BJ (cell line): Measurements from ENCODE around the gene CD99L2. TPM values are rescaled to one million over a fixed set of nuclear protein-coding genes. Genes with fewer than 3 reads are reported as not detected.
"Not testable (repeated sequence)": the region's sequence is repeated elsewhere in the genome, so short reads cannot be mapped to it uniquely, and the experiment has no call there.

Experiments used
- CTCF ChIA-PET: fragments of 350-600 bp; formaldehyde crosslinking; extraction: SDS; loops from one replicate; lab custom pipeline; 2021; ENCODE audit warnings: antibody characterized with exemption, inconsistent platforms; lab: Yijun Ruan, JAX
- POLR2A ChIA-PET: fragments of 300-600 bp; sonication (Branson Sonifier 250); formaldehyde crosslinking; extraction: SDS; loops from one replicate; lab custom pipeline; 2021; ENCODE audit warnings: antibody characterized with exemption; lab: Charles Lee
- DNase-seq: peaks from one replicate; pipeline ENCODE4 v3.0.0-alpha.2; 2011; ENCODE audit warnings: low read depth
- H3K27me3 ChIP-seq: 2 replicates; pipeline ENCODE4 v1.6.0; 2011; ENCODE audit warnings: low read length; ENCODE audit not compliant: control insufficient read depth, insufficient read depth
- H3K36me3 ChIP-seq: 2 replicates; pipeline ENCODE4 v1.5.1; 2011; ENCODE audit warnings: low read length; ENCODE audit not compliant: control insufficient read depth, insufficient read depth
- H3K4me3 ChIP-seq: 2 replicates; pipeline ENCODE4 v1.5.1; 2011; ENCODE audit warnings: low read depth, mild to moderate bottlenecking, control low read depth, low read length
- polyA plus RNA-seq: library from polyadenylated mRNA; depleted of rRNA; stranded (reverse); fragments of >200 nt; gene quantifications from 2 replicates; pipeline ENCODE4 v1.2.3, GENCODE V29; 2011
- TF ChIP-seq, protein P1 (sequence below): IDR thresholded peaks from 2 replicates; pipeline ENCODE4 v1.5.1; 2011; ENCODE audit warnings: low read depth, mild to moderate bottlenecking, control low read depth, inconsistent platforms, low read length, moderate library complexity; ENCODE audit not compliant: insufficient read depth

Gene CD99L2
- polyA plus RNA-seq, 1 experiment: 92.2 TPM

DNA sequence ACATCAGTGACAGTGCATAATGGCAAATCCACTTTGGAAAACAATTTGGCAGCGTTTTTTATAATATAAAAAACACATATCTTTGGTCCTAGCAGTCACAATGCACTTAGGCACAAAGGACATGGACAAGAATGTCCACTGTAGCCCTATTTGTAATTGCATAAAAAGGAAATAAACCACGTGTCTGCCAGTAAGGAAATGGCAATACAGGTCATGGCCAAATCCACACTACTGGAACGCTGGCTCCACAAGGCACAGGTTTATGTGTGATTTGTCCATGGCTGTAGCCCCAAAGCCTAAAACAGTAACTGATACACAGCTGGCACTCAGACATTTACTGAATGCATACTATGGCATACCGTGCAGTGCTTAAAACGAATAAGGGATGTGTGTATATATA lies 69.7 kb downstream of the CD99L2 start:
- TF ChIP-seq, protein P1, sequence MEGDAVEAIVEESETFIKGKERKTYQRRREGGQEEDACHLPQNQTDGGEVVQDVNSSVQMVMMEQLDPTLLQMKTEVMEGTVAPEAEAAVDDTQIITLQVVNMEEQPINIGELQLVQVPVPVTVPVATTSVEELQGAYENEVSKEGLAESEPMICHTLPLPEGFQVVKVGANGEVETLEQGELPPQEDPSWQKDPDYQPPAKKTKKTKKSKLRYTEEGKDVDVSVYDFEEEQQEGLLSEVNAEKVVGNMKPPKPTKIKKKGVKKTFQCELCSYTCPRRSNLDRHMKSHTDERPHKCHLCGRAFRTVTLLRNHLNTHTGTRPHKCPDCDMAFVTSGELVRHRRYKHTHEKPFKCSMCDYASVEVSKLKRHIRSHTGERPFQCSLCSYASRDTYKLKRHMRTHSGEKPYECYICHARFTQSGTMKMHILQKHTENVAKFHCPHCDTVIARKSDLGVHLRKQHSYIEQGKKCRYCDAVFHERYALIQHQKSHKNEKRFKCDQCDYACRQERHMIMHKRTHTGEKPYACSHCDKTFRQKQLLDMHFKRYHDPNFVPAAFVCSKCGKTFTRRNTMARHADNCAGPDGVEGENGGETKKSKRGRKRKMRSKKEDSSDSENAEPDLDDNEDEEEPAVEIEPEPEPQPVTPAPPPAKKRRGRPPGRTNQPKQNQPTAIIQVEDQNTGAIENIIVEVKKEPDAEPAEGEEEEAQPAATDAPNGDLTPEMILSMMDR: no peak
- POLR2A ChIA-PET: no interaction called here
- Histone ChIP-seq H3K4me3 (no peak overlapping the region), H3K27me3 (no peaks in the 10 kb centered on the region), H3K36me3 (no peaks in the 10 kb centered on the region)
- no peak for DNase-seq
- CTCF ChIA-PET: no interaction called here

DNA sequence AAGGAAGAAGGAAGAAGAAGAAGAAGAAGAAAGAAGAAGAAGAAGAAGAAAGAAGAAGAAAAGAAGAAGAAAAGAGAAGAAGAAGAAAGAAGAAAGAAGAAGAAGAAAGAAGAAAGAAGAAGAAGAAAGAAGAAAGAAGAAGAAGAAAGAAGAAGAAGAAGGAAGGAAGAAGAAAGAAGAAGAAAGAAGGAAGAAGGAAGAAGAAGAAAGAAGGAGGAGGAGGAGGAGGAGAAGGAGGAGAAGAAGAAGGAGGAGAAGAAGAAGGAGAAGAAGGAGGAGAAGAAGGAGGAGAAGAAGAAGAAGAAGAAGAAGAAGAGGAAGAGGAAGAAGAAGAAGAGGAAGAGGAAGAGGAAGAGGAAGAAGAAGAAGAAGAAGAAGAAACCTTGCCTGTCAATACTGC lies 74.1 kb downstream of the CD99L2 start:
- H3K27me3 ChIP-seq, DNase-seq, H3K4me3 ChIP-seq, CTCF ChIA-PET, H3K36me3 ChIP-seq, POLR2A ChIA-PET: not testable (repeated sequence)

- CTCF ChIA-PET, POLR2A ChIA-PET, DNase-seq, H3K4me3 ChIP-seq, H3K27me3 ChIP-seq, H3K36me3 ChIP-seq: not testable (repeated sequence)
Measured at GRCh38 chrX:150823826-150824225, 74.6 kb downstream of the CD99L2 start.

- H3K27me3 ChIP-seq: no peaks in the 10 kb centered on the region
- DNase-seq: no peak
- TF ChIP-seq, protein P1: no peak
- H3K36me3 ChIP-seq: no peaks in the 10 kb centered on the region
- ChIA-PET CTCF (no interaction called here), POLR2A (no interaction called here)
- H3K4me3 ChIP-seq: no peak overlapping the region
Measured at GRCh38 chrX:150821971-150822370, 76.5 kb downstream of the CD99L2 start.

- POLR2A ChIA-PET: no interaction called here
- Histone ChIP-seq H3K4me3 (no peak overlapping the region), H3K36me3 (no peaks in the 10 kb centered on the region), H3K27me3 (no peaks in the 10 kb centered on the region)
- TF ChIP-seq, protein P1: no peak
- CTCF ChIA-PET: no interaction called here
- peak; percentile 6 for DNase-seq
Measured at GRCh38 chrX:150813922-150814321, 84.5 kb downstream of the CD99L2 start.

DNA sequence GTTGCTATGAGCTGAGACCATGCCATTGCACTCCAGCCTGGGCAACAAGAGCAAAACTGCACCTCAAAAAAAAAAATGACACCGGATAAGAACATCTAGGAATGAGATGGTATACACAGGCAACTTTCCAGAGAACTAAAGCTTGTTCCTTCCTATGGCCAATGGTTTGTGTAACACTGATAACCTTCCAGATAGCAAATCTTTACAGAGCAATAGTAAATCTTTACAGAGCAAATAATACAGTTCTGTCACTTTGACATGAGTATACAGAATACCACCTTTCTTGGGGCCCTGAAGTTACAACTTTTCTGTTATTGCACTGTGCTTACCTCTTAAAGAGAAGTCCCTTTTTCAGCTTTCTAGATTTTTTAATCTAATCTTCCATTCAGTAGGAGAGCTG lies 91.6 kb downstream of the CD99L2 start:
- TF ChIP-seq, protein P1: no peak
- Histone ChIP-seq H3K36me3 (no peaks in the 10 kb centered on the region), H3K27me3 (no peaks in the 10 kb centered on the region), H3K4me3 (no peak overlapping the region)
- no peak for DNase-seq
- ChIA-PET POLR2A (no interaction called here), CTCF (no interaction called here)
